VCaP (cell line): ENCODE data around the gene PTRHD1.

Experiments used
- H3K27ac ChIP-seq: fragments of 450-650 bp; 2 replicates; pipeline ENCODE4 v1.5.1; 2017
- CTCF ChIP-seq: fragments of 450-650 bp; conservative IDR thresholded peaks from 2 replicates; pipeline ENCODE4 v1.5.1; 2017; ENCODE audit warnings: mild to moderate bottlenecking, moderate library complexity

PTRHD1 gene

GRCh38 chr2:24827321-24828237 is 34.4 kb upstream of the PTRHD1 start:
- TF ChIP-seq CTCF: peak; percentile 87
- peak overlapping the region; percentile 69 for H3K27ac ChIP-seq

- H3K27ac ChIP-seq: peak overlapping the region; percentile 69
- TF ChIP-seq CTCF: no peak
Measured at GRCh38 chr2:24826773-24827145, 33.6 kb upstream of the PTRHD1 start.

GRCh38 chr2:24825883-24826772 is 32.9 kb upstream of the PTRHD1 start:
- no peak for TF ChIP-seq CTCF

GRCh38 chr2:24824966-24825882 is 32.0 kb upstream of the PTRHD1 start:
- TF ChIP-seq CTCF: no peak; the same call in 1 of the 2 replicates
- H3K27ac ChIP-seq: peak overlapping the region; percentile 69

More at GRCh38 chr2:24825883-24826772, 32.9 kb upstream of the PTRHD1 start:
- peak overlapping the region; percentile 69 for H3K27ac ChIP-seq

- no peak for TF ChIP-seq CTCF
- no peak overlapping the region for H3K27ac ChIP-seq
Measured at GRCh38 chr2:24824071-24824588, 30.9 kb upstream of the PTRHD1 start.

- no peak for TF ChIP-seq CTCF
- H3K27ac ChIP-seq: no peak overlapping the region
Measured at GRCh38 chr2:24822049-24822706, 29.0 kb upstream of the PTRHD1 start.
